Transverse colon (tissue), 4 donors: ENCODE results near the gene TNFAIP3. TPM values are rescaled to one million over a fixed set of nuclear protein-coding genes. Genes with fewer than 3 reads are reported as not detected.

ENCODE experiments used
- DNase-seq: peaks from one replicate; pipeline ENCODE4 v3.0.0-alpha.2; 2019
- H3K27ac ChIP-seq, 4 donors: fragments of 200-600 bp; sonication (generic); 2 replicates each; pipeline ENCODE4 v1.5.1; 2016 to 2018; ENCODE audit warnings: inconsistent platforms in 4 of 4
- H3K27me3 ChIP-seq: fragments of 200-600 bp; sonication (generic); 2 replicates; pipeline ENCODE4 v1.5.1; 2017; ENCODE audit warnings: inconsistent platforms
- H3K36me3 ChIP-seq, 4 donors: fragments of 200-600 bp; sonication (generic); 2 replicates each; pipeline ENCODE4 v1.5.1; 2017 to 2019; ENCODE audit warnings: inconsistent platforms in 4 of 4
- H3K4me1 ChIP-seq, 4 donors: fragments of 200-600 bp; sonication (generic); 2 replicates each; pipeline ENCODE4 v1.5.1; 2017 to 2020; ENCODE audit warnings: inconsistent platforms in 4 of 4
- H3K4me3 ChIP-seq, 4 donors: fragments of 200-600 bp; sonication (generic); 1 replicate in 1 of 4; 2 replicates in 3 of 4; pipeline versions ENCODE4 v1.5.1 to v1.6.1; 2017 to 2019; ENCODE audit warnings: inconsistent platforms in 4 of 4
- H3K9me3 ChIP-seq, 2 donors: fragments of 200-600 bp; sonication (generic); 2 replicates each; pipeline ENCODE4 v1.5.1; 2017 to 2019; ENCODE audit warnings: inconsistent platforms in 2 of 2
- EP300 ChIP-seq: sonication (generic); formaldehyde crosslinking; IDR thresholded peaks from one replicate; pipeline ENCODE4 v1.6.1; 2017; ENCODE audit warnings: antibody characterized with exemption, low read depth
- POLR2A ChIP-seq: fragments of 450-650 bp; IDR thresholded peaks from one replicate; pipeline ENCODE4 v1.6.1; 2016; ENCODE audit warnings: antibody characterized with exemption, mild to moderate bottlenecking, moderate library complexity
- POLR2AphosphoS5 ChIP-seq, 3 donors: sonication (generic); formaldehyde crosslinking; IDR thresholded peaks; one replicate each; pipeline ENCODE4 v1.6.1; 2016; ENCODE audit warnings: antibody characterized with exemption in 3 of 3
- WGBS, 2 donors: methylation state at CpG; one replicate each; pipeline ENCODE4 v1.1.5; 2018; ENCODE audit warnings: low coverage in 1 of 2; 5-methylcytosine and 5-hydroxymethylcytosine counted together
- in situ Hi-C, 4 donors: fragments of 200-750 bp; cut with MboI; loops; one replicate each; pipeline versions ENCODE4 v1.15.0 to v1.15.1; 2017; ENCODE audit warnings: low sequenced_read_pairs in 3 of 4, low pct_ligation_motif_present in 1 of 4, low pct_unique_long_range_greater_than_20kb in 1 of 4
- intact Hi-C: fragments of 100-400 bp; cut with DNase I; formaldehyde crosslinking; loops from one replicate; pipeline ENCODE4 v1.15.1; 2023; ENCODE audit warnings: low total_unique reads
- total RNA-seq, 4 donors: library from RNA; depleted of rRNA; stranded (reverse); fragments of >200 nt; gene quantifications; one replicate each; pipeline ENCODE4 v1.1.0, GENCODE V29; 2016
- TF ChIP-seq, protein P1 (sequence below), 5 experiments: fragments of 200-600 bp in 3 of 5; fragments of 450-650 bp in 2 of 5; sonication (generic) in 3 of 5; IDR thresholded peaks; 1 replicate in 2 of 5; 2 replicates in 3 of 5; pipeline ENCODE4 v1.5.1; 2016 to 2017; ENCODE audit warnings: antibody characterized with exemption in 5 of 5, inconsistent platforms in 3 of 5, mild to moderate bottlenecking in 2 of 5, moderate library complexity in 1 of 5

The TNFAIP3 gene
- total RNA-seq, 4 donors from 2014 or later: 21.4 to 46.8 (median 36.3) TPM

DNA sequence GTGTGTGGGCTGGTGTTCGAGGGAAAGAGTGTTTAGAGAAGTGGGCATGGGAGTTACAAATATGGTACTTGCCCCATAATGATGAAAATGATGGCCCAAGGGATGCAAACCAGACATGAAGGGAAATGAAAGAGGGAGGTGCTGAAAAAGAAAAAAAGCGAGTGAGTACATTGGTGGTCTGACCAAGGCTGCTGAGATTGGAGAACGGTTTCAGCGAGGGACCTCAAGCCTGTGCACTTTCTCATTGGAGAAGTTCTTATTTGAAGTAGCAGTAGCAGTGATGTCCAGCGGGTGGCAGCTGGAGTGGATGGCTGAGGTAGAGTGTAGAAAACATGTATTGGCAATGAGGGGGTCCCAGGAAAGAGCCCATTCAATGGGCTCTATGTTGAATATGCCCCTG lies 54.8 kb downstream of the TNFAIP3 start:
- Histone ChIP-seq H3K4me1 (peaks cover 0 to 6% (median 2%) of the 10 kb centered on the region in 4 donors), H3K9me3 (no peaks in the 10 kb centered on the region), H3K4me3 (no peak overlapping the region), H3K27ac (no peak overlapping the region), H3K36me3 (no peaks in the 10 kb centered on the region), H3K27me3 (no peaks in the 10 kb centered on the region)
- 74 to 78% methylated on average over 5 of the region's 5 CpGs for WGBS, 2 donors
- no peak for DNase-seq
- in situ Hi-C loops (no loop called here), intact Hi-C loops (no loop called here)
- TF ChIP-seq POLR2A (no peak), POLR2AphosphoS5 (IDR thresholded peaks at IDR 0.05) (no peak), EP300 (no peak)
- TF ChIP-seq, protein P1, sequence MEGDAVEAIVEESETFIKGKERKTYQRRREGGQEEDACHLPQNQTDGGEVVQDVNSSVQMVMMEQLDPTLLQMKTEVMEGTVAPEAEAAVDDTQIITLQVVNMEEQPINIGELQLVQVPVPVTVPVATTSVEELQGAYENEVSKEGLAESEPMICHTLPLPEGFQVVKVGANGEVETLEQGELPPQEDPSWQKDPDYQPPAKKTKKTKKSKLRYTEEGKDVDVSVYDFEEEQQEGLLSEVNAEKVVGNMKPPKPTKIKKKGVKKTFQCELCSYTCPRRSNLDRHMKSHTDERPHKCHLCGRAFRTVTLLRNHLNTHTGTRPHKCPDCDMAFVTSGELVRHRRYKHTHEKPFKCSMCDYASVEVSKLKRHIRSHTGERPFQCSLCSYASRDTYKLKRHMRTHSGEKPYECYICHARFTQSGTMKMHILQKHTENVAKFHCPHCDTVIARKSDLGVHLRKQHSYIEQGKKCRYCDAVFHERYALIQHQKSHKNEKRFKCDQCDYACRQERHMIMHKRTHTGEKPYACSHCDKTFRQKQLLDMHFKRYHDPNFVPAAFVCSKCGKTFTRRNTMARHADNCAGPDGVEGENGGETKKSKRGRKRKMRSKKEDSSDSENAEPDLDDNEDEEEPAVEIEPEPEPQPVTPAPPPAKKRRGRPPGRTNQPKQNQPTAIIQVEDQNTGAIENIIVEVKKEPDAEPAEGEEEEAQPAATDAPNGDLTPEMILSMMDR (IDR thresholded peaks at IDR 0.05): no peak

DNA sequence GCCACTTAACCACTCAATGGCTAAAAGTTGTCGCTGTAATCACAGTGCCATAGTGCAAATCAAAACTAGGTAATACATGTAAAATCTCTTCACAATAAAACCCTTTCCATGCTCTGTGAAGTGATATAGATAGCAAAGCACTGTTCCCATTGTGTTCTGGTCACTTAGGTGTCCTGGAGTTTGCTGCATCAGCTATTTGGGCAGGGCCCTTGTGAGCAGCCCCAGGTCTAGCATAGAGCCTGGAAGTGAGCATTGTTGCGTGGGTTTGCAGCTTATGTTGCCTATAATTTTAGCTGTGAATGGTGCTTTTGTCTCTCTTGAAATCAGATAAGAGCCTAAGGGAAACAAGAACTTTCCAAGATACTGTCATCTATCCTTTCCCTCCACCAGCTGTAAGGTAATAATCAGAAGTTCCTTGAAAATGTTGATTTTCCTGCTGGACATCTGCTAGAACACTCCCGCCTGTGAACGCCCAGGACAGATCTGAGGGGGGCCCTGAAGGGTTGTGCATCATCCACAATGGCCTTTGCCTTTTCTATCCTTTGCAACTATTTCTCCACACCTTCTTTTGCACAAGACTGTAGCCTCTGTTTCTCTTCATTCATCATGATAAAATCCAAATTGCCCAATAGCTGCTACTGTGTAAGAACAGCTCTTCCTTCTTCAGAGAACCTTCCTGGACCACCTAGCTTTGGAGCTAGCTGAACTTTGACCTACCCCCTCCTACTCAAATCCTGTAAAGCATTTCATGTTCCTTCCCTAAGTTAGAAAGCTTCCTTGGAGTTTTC lies 57.0 kb downstream of the TNFAIP3 start:
- peaks cover 0 to 15% (median 6%) of the 10 kb centered on the region in 4 donors for H3K4me1 ChIP-seq
- intact Hi-C loops: no loop called here
- no peaks in the 10 kb centered on the region for H3K9me3 ChIP-seq
- DNase-seq: no peak
- no peaks in the 10 kb centered on the region for H3K36me3 ChIP-seq
- no peak overlapping the region for H3K27ac ChIP-seq
- TF ChIP-seq POLR2A (no peak), POLR2AphosphoS5 (IDR thresholded peaks at IDR 0.05) (no peak), EP300 (no peak)
- TF ChIP-seq, protein P1 (IDR thresholded peaks at IDR 0.05): no peak
- no peak overlapping the region for H3K4me3 ChIP-seq
- no peaks in the 10 kb centered on the region for H3K27me3 ChIP-seq
- WGBS, 2 donors: 73 to 82% methylated on average over 3 to 4 of the region's 4 CpGs
- in situ Hi-C loops: no loop called here

DNA sequence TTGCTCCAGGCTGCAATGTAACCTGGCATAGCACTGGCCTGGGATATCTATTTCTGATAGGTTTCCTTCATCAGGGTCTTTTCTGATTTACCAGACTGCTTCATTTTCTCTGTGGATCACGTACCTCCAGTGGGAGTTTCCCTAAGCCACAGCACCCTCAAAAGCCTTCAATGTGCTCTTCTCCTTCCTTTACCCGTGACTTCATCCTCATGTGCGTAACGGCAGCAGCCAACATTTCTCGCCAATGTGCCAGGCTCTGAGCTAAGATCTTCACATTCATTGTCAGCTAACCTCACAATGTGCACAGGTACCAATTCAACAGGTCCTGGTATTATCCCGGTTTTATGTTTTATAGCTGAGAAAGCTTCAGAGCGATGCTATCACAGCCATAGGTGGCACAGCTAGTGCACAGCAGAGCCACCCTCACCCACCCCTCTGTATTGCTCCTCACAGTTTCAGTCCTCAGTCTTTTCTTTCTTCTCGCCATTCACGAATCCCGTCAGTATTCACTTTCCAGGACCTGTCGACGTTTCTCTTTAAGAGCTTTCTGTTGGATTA lies 58.2 kb downstream of the TNFAIP3 start:
- no peak for TF ChIP-seq EP300
- TF ChIP-seq, protein P1 (IDR thresholded peaks at IDR 0.05): no peak
- Histone ChIP-seq H3K36me3 (no peaks in the 10 kb centered on the region), H3K9me3 (no peaks in the 10 kb centered on the region), H3K27ac (no peak overlapping the region), H3K27me3 (no peaks in the 10 kb centered on the region), H3K4me3 (no peak overlapping the region), H3K4me1 (peaks cover 0 to 15% (median 6%) of the 10 kb centered on the region in 4 donors)
- in situ Hi-C loops: no loop called here
- intact Hi-C loops: loop anchor here (5.0 kb wide), 1 partner anchor 1212 kb away; the partner anchor contains the start of gene HECA
- 90 to 95% methylated on average over 12 of the region's 12 CpGs for WGBS, 2 donors
- DNase-seq: no peak

DNA sequence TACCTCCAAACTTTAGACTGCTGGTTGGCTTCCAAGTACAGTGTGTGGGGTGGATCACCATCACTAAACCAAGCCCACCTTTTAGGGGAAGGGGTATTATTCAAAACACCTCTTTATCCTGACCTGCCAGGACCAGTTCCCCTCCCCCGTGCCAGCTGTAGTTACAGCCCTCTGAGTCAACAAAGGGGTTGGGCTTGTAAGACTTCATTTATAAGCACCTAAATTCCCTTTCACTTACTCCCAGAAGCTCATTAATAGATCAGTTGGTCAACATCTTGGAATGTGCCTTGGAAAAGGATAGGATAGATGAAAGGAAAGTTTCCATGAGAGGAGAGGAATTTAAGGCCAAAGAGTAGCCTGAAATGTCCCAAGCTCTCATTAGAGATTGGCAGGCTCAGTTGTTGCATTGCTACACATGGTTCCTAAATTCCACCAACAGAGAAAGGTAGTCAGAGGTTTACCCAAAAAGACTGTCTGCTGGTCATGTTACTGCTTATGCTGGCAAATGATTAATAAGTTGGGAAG lies 59.2 kb downstream of the TNFAIP3 start:
- no peak for TF ChIP-seq POLR2AphosphoS5 (IDR thresholded peaks at IDR 0.05)
- TF ChIP-seq, protein P1 (IDR thresholded peaks at IDR 0.05): no peak
- no peak for TF ChIP-seq EP300
- no peak for TF ChIP-seq POLR2A

More for the DNA sequence above, 59.2 kb downstream of the TNFAIP3 start:
- intact Hi-C loops (loop anchor here (5.0 kb wide), 1 partner anchor 1211 kb away; the partner anchor contains the start of gene HECA), in situ Hi-C loops (no loop called here)
- no peak for DNase-seq
- H3K4me1 ChIP-seq: peaks cover 0 to 15% (median 6%) of the 10 kb centered on the region in 4 donors
- H3K27ac ChIP-seq: no peak overlapping the region
- H3K4me3 ChIP-seq: no peak overlapping the region
- WGBS, 2 donors: 20% methylated on average over 1 of the region's 1 CpG; no CpG with 5 or more reads in 1 of the 2 donors
- H3K36me3 ChIP-seq: no peaks in the 10 kb centered on the region
- H3K27me3 ChIP-seq: no peaks in the 10 kb centered on the region
- H3K9me3 ChIP-seq: no peaks in the 10 kb centered on the region
